Neural cell (in vitro differentiated cells): ENCODE data around the gene IGFL1. TPM values are rescaled to one million over a fixed set of nuclear protein-coding genes. Genes with fewer than 3 reads are reported as not detected.
"Not testable (repeated sequence)": the region's sequence is repeated elsewhere in the genome, so short reads cannot be mapped to it uniquely, and the experiment has no call there.

Experiments
- H2AFZ ChIP-seq: fragments of 200-600, 300-800 bp; sonication (generic), shearing (Covaris generic); 2 replicates; pipeline ENCODE4 v1.6.0; 2014; ENCODE audit warnings: low read depth, mild to moderate bottlenecking, antibody characterized with exemption, low read length, moderate library complexity
- H3F3A ChIP-seq: fragments of 200-600 bp; shearing (Covaris generic); 2 replicates; pipeline ENCODE4 v1.6.1; 2016; ENCODE audit warnings: mild to moderate bottlenecking, moderate library complexity, mixed read lengths, antibody characterized with exemption, low read length; ENCODE audit not compliant: insufficient read depth, poor library complexity, severe bottlenecking
- H3K27ac ChIP-seq: fragments of 200-600, 300-800 bp; sonication (generic), shearing (Covaris generic); 2 replicates; pipeline ENCODE4 v1.5.1; 2014; ENCODE audit warnings: mild to moderate bottlenecking, low read length, moderate library complexity
- H3K27me3 ChIP-seq: fragments of 300-800, 200-600 bp; sonication (generic), shearing (Covaris generic); 2 replicates; pipeline ENCODE4 v1.6.0; 2014; ENCODE audit warnings: mild to moderate bottlenecking, low read depth, low read length, moderate library complexity; ENCODE audit not compliant: insufficient read depth
- H3K36me3 ChIP-seq: fragments of 300-800, 200-600 bp; sonication (generic), shearing (Covaris generic); 2 replicates; pipeline ENCODE4 v1.5.1; 2014; ENCODE audit warnings: mild to moderate bottlenecking, antibody characterized with exemption, low read length, moderate library complexity; ENCODE audit not compliant: insufficient read depth
- H3K4me2 ChIP-seq: fragments of 300-800, 200-600 bp; sonication (generic), shearing (Covaris generic); 2 replicates; pipeline ENCODE4 v1.6.0; 2014; ENCODE audit warnings: mild to moderate bottlenecking, low read length
- H3K4me3 ChIP-seq: fragments of 300-800, 200-600 bp; sonication (generic), shearing (Covaris generic); 2 replicates; pipeline ENCODE4 v1.5.1; 2014; ENCODE audit warnings: mild to moderate bottlenecking, low read length, moderate library complexity
- H3K79me2 ChIP-seq: fragments of 200-600 bp; shearing (Covaris generic); replicated peaks from 2 replicates; pipeline ENCODE4 v1.6.0; 2014; ENCODE audit warnings: mild to moderate bottlenecking, low read length, moderate library complexity; ENCODE audit not compliant: insufficient read depth
- H3K9ac ChIP-seq: fragments of 300-800, 200-600 bp; sonication (generic), shearing (Covaris generic); 2 replicates; pipeline ENCODE4 v1.6.1; 2016; ENCODE audit warnings: mild to moderate bottlenecking, low read length, mixed read lengths
- H3K9me2 ChIP-seq: fragments of 200-600 bp; shearing (Covaris generic); 2 replicates; pipeline ENCODE4 v1.6.1; 2016; ENCODE audit warnings: mild to moderate bottlenecking, low read length, mixed read lengths; ENCODE audit not compliant: insufficient read depth
- H3K9me3 ChIP-seq: fragments of 200-600, 300-800 bp; sonication (generic), shearing (Covaris generic); 2 replicates; pipeline ENCODE4 v1.6.1; 2016; ENCODE audit warnings: mild to moderate bottlenecking, mixed run types, low read length, moderate library complexity, mixed read lengths
- H4K20me1 ChIP-seq: fragments of 200-600 bp; shearing (Covaris generic); 2 replicates; pipeline ENCODE4 v1.6.1; 2016; ENCODE audit warnings: mild to moderate bottlenecking, mixed run types; ENCODE audit not compliant: insufficient read depth
- CTCF ChIP-seq: fragments of 450-650 bp; IDR thresholded peaks from 2 replicates; pipeline ENCODE4 v1.5.1; 2014; ENCODE audit warnings: antibody characterized with exemption, mild to moderate bottlenecking, moderate library complexity; ENCODE audit not compliant: poor library complexity, severe bottlenecking
- EP300 ChIP-seq: fragments of 450-650 bp; conservative IDR thresholded peaks from 2 replicates; pipeline ENCODE4 v1.6.1; 2014; ENCODE audit warnings: antibody characterized with exemption, mild to moderate bottlenecking, moderate library complexity; ENCODE audit not compliant: poor library complexity, severe bottlenecking
- POLR2AphosphoS5 ChIP-seq: IDR thresholded peaks from 2 replicates; pipeline ENCODE4 v1.6.1; 2012
- SMC3 ChIP-seq: fragments of 450-650 bp; conservative IDR thresholded peaks from 2 replicates; pipeline ENCODE4 v1.6.1; 2014; ENCODE audit warnings: antibody characterized with exemption, mild to moderate bottlenecking, moderate library complexity; ENCODE audit not compliant: poor library complexity
- polyA plus RNA-seq: library from polyadenylated mRNA; depleted of rRNA; stranded (reverse); fragments of >200 nt; gene quantifications from 2 replicates; pipeline ENCODE4 v1.2.3, GENCODE V29; 2014
- TF ChIP-seq, protein P1 (sequence below): IDR thresholded peaks from 2 replicates; pipeline ENCODE4 v1.6.1; 2012; ENCODE audit warnings: borderline replicate concordance

IGFL1 gene
- polyA plus RNA-seq, 1 donor from 2014 or later = not detected

GRCh38 chr19:46221981-46222610 lies 7.4 kb upstream of the IGFL1 start:
- no peaks in the 10 kb centered on the region for H3F3A ChIP-seq
- TF ChIP-seq POLR2AphosphoS5 (no peak), SMC3 (no peak)
- no peaks in the 10 kb centered on the region for H3K36me3 ChIP-seq
- no peak overlapping the region for H3K9ac ChIP-seq
- H3K27me3 ChIP-seq = no peaks in the 10 kb centered on the region
- no peaks in the 10 kb centered on the region for H3K79me2 ChIP-seq
- no peak overlapping the region for H2AFZ ChIP-seq
- H3K9me3 ChIP-seq = no peaks in the 10 kb centered on the region
- H3K4me2 ChIP-seq = no peak overlapping the region
- H3K27ac ChIP-seq = no peak overlapping the region
- H3K9me2 ChIP-seq = no peaks in the 10 kb centered on the region
- H3K4me3 ChIP-seq = no peak overlapping the region
- no peaks in the 10 kb centered on the region for H4K20me1 ChIP-seq

GRCh38 chr19:46223787-46224186 lies 5.8 kb upstream of the IGFL1 start:
- H3K4me2 ChIP-seq, H3K36me3 ChIP-seq, H3K9me3 ChIP-seq, H3K27me3 ChIP-seq, H3K4me3 ChIP-seq, H3K79me2 ChIP-seq, H2AFZ ChIP-seq, H3K27ac ChIP-seq, H3K9me2 ChIP-seq, H4K20me1 ChIP-seq, H3K9ac ChIP-seq, H3F3A ChIP-seq: not testable (repeated sequence)

- H3K9me3 ChIP-seq = no peaks in the 10 kb centered on the region
- H3K36me3 ChIP-seq = no peaks in the 10 kb centered on the region
- H3K9ac ChIP-seq = no peak overlapping the region
- no peak for TF ChIP-seq EP300
- no peak for TF ChIP-seq SMC3
- TF ChIP-seq, protein P1, sequence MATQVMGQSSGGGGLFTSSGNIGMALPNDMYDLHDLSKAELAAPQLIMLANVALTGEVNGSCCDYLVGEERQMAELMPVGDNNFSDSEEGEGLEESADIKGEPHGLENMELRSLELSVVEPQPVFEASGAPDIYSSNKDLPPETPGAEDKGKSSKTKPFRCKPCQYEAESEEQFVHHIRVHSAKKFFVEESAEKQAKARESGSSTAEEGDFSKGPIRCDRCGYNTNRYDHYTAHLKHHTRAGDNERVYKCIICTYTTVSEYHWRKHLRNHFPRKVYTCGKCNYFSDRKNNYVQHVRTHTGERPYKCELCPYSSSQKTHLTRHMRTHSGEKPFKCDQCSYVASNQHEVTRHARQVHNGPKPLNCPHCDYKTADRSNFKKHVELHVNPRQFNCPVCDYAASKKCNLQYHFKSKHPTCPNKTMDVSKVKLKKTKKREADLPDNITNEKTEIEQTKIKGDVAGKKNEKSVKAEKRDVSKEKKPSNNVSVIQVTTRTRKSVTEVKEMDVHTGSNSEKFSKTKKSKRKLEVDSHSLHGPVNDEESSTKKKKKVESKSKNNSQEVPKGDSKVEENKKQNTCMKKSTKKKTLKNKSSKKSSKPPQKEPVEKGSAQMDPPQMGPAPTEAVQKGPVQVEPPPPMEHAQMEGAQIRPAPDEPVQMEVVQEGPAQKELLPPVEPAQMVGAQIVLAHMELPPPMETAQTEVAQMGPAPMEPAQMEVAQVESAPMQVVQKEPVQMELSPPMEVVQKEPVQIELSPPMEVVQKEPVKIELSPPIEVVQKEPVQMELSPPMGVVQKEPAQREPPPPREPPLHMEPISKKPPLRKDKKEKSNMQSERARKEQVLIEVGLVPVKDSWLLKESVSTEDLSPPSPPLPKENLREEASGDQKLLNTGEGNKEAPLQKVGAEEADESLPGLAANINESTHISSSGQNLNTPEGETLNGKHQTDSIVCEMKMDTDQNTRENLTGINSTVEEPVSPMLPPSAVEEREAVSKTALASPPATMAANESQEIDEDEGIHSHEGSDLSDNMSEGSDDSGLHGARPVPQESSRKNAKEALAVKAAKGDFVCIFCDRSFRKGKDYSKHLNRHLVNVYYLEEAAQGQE = no peak
- no peak for TF ChIP-seq CTCF
- H3K4me3 ChIP-seq = no peak overlapping the region
- H3K27me3 ChIP-seq = peaks cover 2% of the 10 kb centered on the region
- H2AFZ ChIP-seq = no peak overlapping the region
- no peaks in the 10 kb centered on the region for H3F3A ChIP-seq
- H3K27ac ChIP-seq = no peak overlapping the region
- no peaks in the 10 kb centered on the region for H4K20me1 ChIP-seq
- H3K9me2 ChIP-seq = no peaks in the 10 kb centered on the region
- no peaks in the 10 kb centered on the region for H3K79me2 ChIP-seq
- no peak overlapping the region for H3K4me2 ChIP-seq
These were observed 4.8 kb upstream of the IGFL1 start for GRCh38 chr19:46224773-46225172.
